NCI-H526 (cell line): ENCODE results near the gene HYI.

Experiments
- DNase-seq, 2 experiments: peaks; one replicate each; lab custom pipeline; 2025; lab: John Stamatoyannopoulos, UW

The HYI gene

GRCh38 chr1:43444836-43445235, 8.9 kb downstream of the HYI start:
- no peak for DNase-seq

GRCh38 chr1:43444151-43444828, 9.4 kb downstream of the HYI start:
- no peak for DNase-seq

- no peak for DNase-seq
These were observed 10.4 kb downstream of the HYI start for GRCh38 chr1:43443197-43443946.

GRCh38 chr1:43442756-43443155, 11.0 kb downstream of the HYI start:
- DNase-seq: no peak

GRCh38 chr1:43441894-43442637, 11.7 kb downstream of the HYI start:
- DNase-seq: no peak

GRCh38 chr1:43441166-43441893, 12.4 kb downstream of the HYI start:
- DNase-seq: no peak

- DNase-seq: peak in 1 of 2 experiments; percentile 40
These were observed 13.4 kb downstream of the HYI start for GRCh38 chr1:43440358-43440757.

GRCh38 chr1:43439781-43440180, 13.9 kb downstream of the HYI start:
- no peak for DNase-seq

- no peak for DNase-seq
These were observed 14.7 kb downstream of the HYI start for GRCh38 chr1:43438953-43439581.

- no peak for DNase-seq
These were observed 15.2 kb downstream of the HYI start for GRCh38 chr1:43438576-43438952.

- DNase-seq: no peak
These were observed 15.7 kb downstream of the HYI start for GRCh38 chr1:43438006-43438405.

- no peak for DNase-seq
These were observed 16.4 kb downstream of the HYI start for GRCh38 chr1:43437031-43437973.

GRCh38 chr1:43436371-43436770, 17.4 kb downstream of the HYI start:
- DNase-seq: no peak

- DNase-seq: no peak
These were observed 18.3 kb downstream of the HYI start for GRCh38 chr1:43435146-43436145.

- no peak for DNase-seq
These were observed 19.5 kb downstream of the HYI start for GRCh38 chr1:43434256-43434655.

- DNase-seq: no peak
These were observed 20.8 kb downstream of the HYI start for GRCh38 chr1:43432907-43433306.

GRCh38 chr1:43432171-43432860, 21.4 kb downstream of the HYI start:
- DNase-seq: no peak

GRCh38 chr1:43431676-43432075, 22.1 kb downstream of the HYI start:
- no peak for DNase-seq

- DNase-seq: no peak
These were observed 22.9 kb downstream of the HYI start for GRCh38 chr1:43430831-43431230.
